SKM-1 treated with dmso at 0.1 percent for 144 hours (cell line): ENCODE data around the gene DNMT3L.
"Not testable (repeated sequence)": the region's sequence is repeated elsewhere in the genome, so short reads cannot be mapped to it uniquely, and the experiment has no call there.

Experiments used
- DNase-seq: peaks from one replicate; lab custom pipeline; 2025; ENCODE audit not compliant: unreplicated experiment; lab: John Stamatoyannopoulos, UW

DNMT3L gene

DNA sequence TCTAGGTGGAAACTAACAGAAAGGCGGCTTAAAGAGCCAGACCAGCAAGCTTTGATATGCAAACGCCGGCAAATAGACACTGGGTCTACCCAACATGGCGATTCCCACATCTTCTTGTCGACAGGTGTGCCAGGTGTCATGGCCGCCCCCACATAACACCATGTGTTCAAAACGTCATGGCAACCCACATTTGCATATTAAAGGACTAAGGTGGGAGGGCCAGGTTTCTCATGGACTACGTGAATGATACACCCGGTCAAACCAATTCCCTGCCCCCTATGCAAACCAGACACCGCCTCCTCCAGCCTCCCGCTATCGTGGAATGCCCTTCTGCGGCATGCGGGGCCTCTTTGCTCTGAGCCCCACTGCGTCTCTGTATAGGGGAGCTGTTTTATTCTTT lies 62.2 kb downstream of the DNMT3L start:
- DNase-seq = no peak

DNA sequence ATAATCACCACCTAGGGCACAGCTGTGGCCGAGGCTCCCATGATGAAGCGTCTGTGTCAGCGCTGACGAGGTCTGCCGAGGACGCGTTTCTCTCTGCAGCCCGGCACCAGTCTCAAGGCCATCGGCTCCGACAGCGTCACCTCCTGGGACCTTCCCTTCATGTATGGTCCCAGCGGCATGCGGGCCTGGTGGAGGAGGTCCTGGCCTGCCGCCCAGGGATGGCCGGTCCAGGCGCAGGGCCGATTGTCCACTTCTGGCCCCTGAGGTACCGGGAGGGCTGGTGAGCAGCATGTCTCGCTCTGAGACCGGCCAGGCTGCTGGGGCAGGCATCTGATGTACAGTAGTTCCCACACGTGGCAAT lies 64.6 kb downstream of the DNMT3L start:
- DNase-seq = not testable (repeated sequence)
